ENCODE data around the gene WDR7. TPM values are rescaled to one million over a fixed set of nuclear protein-coding genes. Genes with fewer than 3 reads are reported as not detected.

The WDR7 gene
- total and polyA plus RNA-seq, 2 experiments from 2014 or later: 7.0 to 14.8 TPM

DNA sequence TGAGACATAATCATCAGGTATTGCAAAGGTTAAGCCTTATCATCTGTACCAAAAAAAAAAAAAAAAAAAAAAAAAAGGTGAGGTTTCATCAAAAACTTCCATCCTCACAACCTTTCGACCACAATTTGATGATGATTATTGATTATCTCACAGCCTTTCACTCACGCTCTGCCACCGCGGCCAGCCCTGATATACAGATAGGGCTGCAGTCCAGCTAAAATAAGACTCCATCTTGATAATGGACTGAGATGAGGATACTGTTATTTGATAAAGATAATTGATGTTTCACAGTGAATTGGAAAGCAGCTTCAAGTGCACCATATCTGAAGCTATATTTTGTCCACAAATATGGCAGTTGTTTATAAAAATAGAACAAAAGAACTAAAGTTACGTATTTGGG is 336.1 kb downstream of the WDR7 start:
- Mint-ChIP-seq H3K9me3 (no peaks in the 10 kb centered on the region), H3K4me1 (peaks cover 30% of the 10 kb centered on the region), H3K36me3 (ENCODE audit: low read depth) (no peaks in the 10 kb centered on the region), H3K27ac (peak overlapping the region; percentile 62; the same call in 1 of the 2 replicates), H3K4me3 (0 out of 3 replicates have a peak overlapping the region, but pooled peaks have one; percentile 38), H3K27me3 (ENCODE audit: insufficient read depth, low read depth, poor library complexity) (no peaks in the 10 kb centered on the region)
- Histone ChIP-seq H3K4me3 (no peak overlapping the region), H3K27ac (ENCODE audit: low read depth) (no peak overlapping the region), H3K4me2 (no peak overlapping the region), H3K9me2 (ENCODE audit: insufficient read depth) (no peaks in the 10 kb centered on the region), H3K4me1 (ENCODE audit: insufficient read depth) (peaks cover 9% of the 10 kb centered on the region; the same call in 1 of the 2 replicates), H3F3A (replicated peaks; ENCODE audit: low read depth) (no peaks in the 10 kb centered on the region), H3K36me3 (ENCODE audit: insufficient read depth) (no peaks in the 10 kb centered on the region), H3K27me3 (ENCODE audit: insufficient read depth) (no peaks in the 10 kb centered on the region), H3K79me2 (replicated peaks; ENCODE audit: insufficient read depth) (no peaks in the 10 kb centered on the region), H4K20me1 (replicated peaks; ENCODE audit: insufficient read depth) (no peaks in the 10 kb centered on the region), H2AFZ (no peak overlapping the region)
- ATAC-seq (peak; percentile 18; the same call in 2 of the 3 replicates), DNase-seq (ENCODE audit: low spot score) (no peak)
- TF ChIP-seq NANOG (IDR thresholded peaks at IDR 0.05; ENCODE audit: borderline replicate concordance) (no peak), ZNF114 (CRISPR knock-in tag; IDR thresholded peaks at IDR 0.05) (no peak), CREB1 (CRISPR knock-in tag; IDR thresholded peaks at IDR 0.05; ENCODE audit: low read depth) (no peak), EZH2 (IDR thresholded peaks at IDR 0.05; ENCODE audit: low read depth, unreplicated experiment) (no peak), STAT1 (IDR thresholded peaks at IDR 0.05; ENCODE audit: unreplicated experiment) (no peak), JUNB (IDR thresholded peaks at IDR 0.05; ENCODE audit: unreplicated experiment) (no peak), EZH2phosphoT487 (IDR thresholded peaks at IDR 0.05; ENCODE audit: unreplicated experiment) (no peak), POLR2AphosphoS5 (IDR thresholded peaks at IDR 0.05; ENCODE audit: low read depth) (no peak), ZNF331 (CRISPR knock-in tag; IDR thresholded peaks at IDR 0.05; ENCODE audit: low read depth) (no peak)
- TF ChIP-seq, protein P1, sequence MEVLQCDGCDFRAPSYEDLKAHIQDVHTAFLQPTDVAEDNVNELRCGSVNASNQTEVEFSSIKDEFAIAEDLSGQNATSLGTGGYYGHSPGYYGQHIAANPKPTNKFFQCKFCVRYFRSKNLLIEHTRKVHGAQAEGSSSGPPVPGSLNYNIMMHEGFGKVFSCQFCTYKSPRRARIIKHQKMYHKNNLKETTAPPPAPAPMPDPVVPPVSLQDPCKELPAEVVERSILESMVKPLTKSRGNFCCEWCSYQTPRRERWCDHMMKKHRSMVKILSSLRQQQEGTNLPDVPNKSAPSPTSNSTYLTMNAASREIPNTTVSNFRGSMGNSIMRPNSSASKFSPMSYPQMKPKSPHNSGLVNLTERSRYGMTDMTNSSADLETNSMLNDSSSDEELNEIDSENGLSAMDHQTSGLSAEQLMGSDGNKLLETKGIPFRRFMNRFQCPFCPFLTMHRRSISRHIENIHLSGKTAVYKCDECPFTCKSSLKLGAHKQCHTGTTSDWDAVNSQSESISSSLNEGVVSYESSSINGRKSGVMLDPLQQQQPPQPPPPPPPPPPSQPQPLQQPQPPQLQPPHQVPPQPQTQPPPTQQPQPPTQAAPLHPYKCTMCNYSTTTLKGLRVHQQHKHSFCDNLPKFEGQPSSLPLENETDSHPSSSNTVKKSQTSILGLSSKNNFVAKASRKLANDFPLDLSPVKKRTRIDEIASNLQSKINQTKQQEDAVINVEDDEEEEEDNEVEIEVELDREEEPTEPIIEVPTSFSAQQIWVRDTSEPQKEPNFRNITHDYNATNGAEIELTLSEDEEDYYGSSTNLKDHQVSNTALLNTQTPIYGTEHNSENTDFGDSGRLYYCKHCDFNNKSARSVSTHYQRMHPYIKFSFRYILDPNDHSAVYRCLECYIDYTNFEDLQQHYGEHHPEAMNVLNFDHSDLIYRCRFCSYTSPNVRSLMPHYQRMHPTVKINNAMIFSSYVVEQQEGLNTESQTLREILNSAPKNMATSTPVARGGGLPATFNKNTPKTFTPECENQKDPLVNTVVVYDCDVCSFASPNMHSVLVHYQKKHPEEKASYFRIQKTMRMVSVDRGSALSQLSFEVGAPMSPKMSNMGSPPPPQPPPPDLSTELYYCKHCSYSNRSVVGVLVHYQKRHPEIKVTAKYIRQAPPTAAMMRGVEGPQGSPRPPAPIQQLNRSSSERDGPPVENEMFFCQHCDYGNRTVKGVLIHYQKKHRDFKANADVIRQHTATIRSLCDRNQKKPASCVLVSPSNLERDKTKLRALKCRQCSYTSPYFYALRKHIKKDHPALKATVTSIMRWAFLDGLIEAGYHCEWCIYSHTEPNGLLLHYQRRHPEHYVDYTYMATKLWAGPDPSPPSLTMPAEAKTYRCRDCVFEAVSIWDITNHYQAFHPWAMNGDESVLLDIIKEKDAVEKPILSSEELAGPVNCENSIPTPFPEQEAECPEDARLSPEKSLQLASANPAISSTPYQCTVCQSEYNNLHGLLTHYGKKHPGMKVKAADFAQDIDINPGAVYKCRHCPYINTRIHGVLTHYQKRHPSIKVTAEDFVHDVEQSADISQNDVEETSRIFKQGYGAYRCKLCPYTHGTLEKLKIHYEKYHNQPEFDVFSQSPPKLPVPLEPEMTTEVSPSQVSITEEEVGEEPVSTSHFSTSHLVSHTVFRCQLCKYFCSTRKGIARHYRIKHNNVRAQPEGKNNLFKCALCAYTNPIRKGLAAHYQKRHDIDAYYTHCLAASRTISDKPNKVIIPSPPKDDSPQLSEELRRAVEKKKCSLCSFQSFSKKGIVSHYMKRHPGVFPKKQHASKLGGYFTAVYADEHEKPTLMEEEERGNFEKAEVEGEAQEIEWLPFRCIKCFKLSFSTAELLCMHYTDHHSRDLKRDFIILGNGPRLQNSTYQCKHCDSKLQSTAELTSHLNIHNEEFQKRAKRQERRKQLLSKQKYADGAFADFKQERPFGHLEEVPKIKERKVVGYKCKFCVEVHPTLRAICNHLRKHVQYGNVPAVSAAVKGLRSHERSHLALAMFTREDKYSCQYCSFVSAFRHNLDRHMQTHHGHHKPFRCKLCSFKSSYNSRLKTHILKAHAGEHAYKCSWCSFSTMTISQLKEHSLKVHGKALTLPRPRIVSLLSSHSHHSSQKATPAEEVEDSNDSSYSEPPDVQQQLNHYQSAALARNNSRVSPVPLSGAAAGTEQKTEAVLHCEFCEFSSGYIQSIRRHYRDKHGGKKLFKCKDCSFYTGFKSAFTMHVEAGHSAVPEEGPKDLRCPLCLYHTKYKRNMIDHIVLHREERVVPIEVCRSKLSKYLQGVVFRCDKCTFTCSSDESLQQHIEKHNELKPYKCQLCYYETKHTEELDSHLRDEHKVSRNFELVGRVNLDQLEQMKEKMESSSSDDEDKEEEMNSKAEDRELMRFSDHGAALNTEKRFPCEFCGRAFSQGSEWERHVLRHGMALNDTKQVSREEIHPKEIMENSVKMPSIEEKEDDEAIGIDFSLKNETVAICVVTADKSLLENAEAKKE (CRISPR knock-in tag; IDR thresholded peaks at IDR 0.05): no peak
- TF ChIP-seq, protein P2, sequence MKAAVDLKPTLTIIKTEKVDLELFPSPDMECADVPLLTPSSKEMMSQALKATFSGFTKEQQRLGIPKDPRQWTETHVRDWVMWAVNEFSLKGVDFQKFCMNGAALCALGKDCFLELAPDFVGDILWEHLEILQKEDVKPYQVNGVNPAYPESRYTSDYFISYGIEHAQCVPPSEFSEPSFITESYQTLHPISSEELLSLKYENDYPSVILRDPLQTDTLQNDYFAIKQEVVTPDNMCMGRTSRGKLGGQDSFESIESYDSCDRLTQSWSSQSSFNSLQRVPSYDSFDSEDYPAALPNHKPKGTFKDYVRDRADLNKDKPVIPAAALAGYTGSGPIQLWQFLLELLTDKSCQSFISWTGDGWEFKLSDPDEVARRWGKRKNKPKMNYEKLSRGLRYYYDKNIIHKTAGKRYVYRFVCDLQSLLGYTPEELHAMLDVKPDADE (IDR thresholded peaks at IDR 0.05): no peak
- TF ChIP-seq, protein P3, sequence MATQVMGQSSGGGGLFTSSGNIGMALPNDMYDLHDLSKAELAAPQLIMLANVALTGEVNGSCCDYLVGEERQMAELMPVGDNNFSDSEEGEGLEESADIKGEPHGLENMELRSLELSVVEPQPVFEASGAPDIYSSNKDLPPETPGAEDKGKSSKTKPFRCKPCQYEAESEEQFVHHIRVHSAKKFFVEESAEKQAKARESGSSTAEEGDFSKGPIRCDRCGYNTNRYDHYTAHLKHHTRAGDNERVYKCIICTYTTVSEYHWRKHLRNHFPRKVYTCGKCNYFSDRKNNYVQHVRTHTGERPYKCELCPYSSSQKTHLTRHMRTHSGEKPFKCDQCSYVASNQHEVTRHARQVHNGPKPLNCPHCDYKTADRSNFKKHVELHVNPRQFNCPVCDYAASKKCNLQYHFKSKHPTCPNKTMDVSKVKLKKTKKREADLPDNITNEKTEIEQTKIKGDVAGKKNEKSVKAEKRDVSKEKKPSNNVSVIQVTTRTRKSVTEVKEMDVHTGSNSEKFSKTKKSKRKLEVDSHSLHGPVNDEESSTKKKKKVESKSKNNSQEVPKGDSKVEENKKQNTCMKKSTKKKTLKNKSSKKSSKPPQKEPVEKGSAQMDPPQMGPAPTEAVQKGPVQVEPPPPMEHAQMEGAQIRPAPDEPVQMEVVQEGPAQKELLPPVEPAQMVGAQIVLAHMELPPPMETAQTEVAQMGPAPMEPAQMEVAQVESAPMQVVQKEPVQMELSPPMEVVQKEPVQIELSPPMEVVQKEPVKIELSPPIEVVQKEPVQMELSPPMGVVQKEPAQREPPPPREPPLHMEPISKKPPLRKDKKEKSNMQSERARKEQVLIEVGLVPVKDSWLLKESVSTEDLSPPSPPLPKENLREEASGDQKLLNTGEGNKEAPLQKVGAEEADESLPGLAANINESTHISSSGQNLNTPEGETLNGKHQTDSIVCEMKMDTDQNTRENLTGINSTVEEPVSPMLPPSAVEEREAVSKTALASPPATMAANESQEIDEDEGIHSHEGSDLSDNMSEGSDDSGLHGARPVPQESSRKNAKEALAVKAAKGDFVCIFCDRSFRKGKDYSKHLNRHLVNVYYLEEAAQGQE (IDR thresholded peaks at IDR 0.05; ENCODE audit: unreplicated experiment): no peak
